Astrocyte of the cerebellum (primary cell): Measurements from ENCODE around the gene DUSP7.
"Not testable (repeated sequence)": the region's sequence is repeated elsewhere in the genome, so short reads cannot be mapped to it uniquely, and the experiment has no call there.

Experiments used
- DNase-seq: peaks from one replicate; pipeline ENCODE4 v3.0.0-alpha.2; 2011; ENCODE audit warnings: low read depth
- H3K4me3 ChIP-seq: 2 replicates; pipeline ENCODE4 v1.5.1; 2011; ENCODE audit warnings: mild to moderate bottlenecking, low read depth, low read length, moderate library complexity
- in situ Hi-C: cut with HindIII; loops from 2 replicates; pipeline ENCODE4 v1.10.0; 2017; ENCODE audit warnings: low sequenced_read_pairs
- TF ChIP-seq, protein P1 (sequence below): IDR thresholded peaks from 2 replicates; pipeline ENCODE4 v1.5.1; 2012; ENCODE audit warnings: low read length, low read depth, moderate library complexity, mild to moderate bottlenecking; ENCODE audit errors: missing control alignments

Gene DUSP7

GRCh38 chr3:52036829-52037228 lies 19.5 kb downstream of the DUSP7 start:
- no peak overlapping the region for H3K4me3 ChIP-seq
- in situ Hi-C loops, result no loop called here
- DNase-seq, result no peak
- TF ChIP-seq, protein P1, sequence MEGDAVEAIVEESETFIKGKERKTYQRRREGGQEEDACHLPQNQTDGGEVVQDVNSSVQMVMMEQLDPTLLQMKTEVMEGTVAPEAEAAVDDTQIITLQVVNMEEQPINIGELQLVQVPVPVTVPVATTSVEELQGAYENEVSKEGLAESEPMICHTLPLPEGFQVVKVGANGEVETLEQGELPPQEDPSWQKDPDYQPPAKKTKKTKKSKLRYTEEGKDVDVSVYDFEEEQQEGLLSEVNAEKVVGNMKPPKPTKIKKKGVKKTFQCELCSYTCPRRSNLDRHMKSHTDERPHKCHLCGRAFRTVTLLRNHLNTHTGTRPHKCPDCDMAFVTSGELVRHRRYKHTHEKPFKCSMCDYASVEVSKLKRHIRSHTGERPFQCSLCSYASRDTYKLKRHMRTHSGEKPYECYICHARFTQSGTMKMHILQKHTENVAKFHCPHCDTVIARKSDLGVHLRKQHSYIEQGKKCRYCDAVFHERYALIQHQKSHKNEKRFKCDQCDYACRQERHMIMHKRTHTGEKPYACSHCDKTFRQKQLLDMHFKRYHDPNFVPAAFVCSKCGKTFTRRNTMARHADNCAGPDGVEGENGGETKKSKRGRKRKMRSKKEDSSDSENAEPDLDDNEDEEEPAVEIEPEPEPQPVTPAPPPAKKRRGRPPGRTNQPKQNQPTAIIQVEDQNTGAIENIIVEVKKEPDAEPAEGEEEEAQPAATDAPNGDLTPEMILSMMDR, result no peak

- TF ChIP-seq, protein P1, result no peak
- no peak overlapping the region for H3K4me3 ChIP-seq
- DNase-seq, result no peak
- in situ Hi-C loops, result no loop called here
Measured at GRCh38 chr3:52036222-52036694, 20.1 kb downstream of the DUSP7 start.

GRCh38 chr3:52034651-52035050 lies 21.7 kb downstream of the DUSP7 start:
- in situ Hi-C loops, result no loop called here
- no peak for DNase-seq
- TF ChIP-seq, protein P1, result no peak
- H3K4me3 ChIP-seq, result no peak overlapping the region

DNA sequence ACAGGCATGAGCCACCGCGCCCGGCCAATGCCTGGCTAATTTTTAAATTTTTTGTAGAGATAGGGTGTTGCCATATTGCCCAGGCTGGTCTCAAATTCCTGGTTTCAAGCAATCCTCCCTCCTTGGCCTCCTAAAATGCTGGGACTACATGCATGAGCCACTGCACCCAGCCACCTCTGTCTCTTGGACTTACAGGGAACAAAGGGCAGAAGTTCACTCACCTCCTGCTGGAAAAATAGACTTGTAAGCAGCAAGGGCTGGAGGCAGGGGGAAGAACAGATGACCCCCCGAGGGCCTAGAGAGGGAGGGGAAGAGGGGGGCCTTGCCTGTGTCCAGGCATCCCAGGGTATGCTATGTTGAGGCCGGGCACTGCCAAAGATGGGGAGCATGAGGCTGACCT lies 22.2 kb downstream of the DUSP7 start:
- in situ Hi-C loops, result no loop called here

GRCh38 chr3:52033748-52034147 lies 22.6 kb downstream of the DUSP7 start:
- DNase-seq, in situ Hi-C loops, H3K4me3 ChIP-seq: not testable (repeated sequence)

More for the DNA sequence above, 22.2 kb downstream of the DUSP7 start:
- H3K4me3 ChIP-seq, result no peak overlapping the region
- TF ChIP-seq, protein P1, result no peak
- DNase-seq, result no peak

GRCh38 chr3:52032702-52033408 lies 23.5 kb downstream of the DUSP7 start:
- in situ Hi-C loops, result no loop called here
- DNase-seq, result no peak
- TF ChIP-seq, protein P1, result no peak
- H3K4me3 ChIP-seq, result no peak overlapping the region

GRCh38 chr3:52031896-52032295 lies 24.5 kb downstream of the DUSP7 start:
- no peak for DNase-seq
- in situ Hi-C loops, result no loop called here
- H3K4me3 ChIP-seq, result no peak overlapping the region
- TF ChIP-seq, protein P1, result no peak
